Measurements from ENCODE around the gene ZFP1.

Gene ZFP1

DNA sequence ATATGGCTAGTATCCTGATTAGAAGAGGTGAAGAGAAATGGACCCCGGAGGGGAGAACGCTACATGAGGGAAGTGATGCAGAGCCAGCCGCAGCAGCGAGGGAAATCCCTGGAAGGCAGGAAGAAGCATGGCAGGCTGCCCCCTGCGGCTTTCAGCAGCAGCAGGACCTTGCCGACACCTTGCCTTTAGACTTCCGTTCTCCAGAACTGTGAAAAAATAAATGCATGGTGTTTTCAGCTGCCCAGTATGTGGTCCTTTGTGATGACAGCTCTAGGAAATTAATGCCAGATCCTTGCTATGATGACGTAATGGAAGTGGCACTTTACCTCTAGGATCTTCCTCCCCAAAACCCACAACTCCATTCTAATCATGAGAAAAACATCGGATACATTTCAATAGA, 9.7 kb upstream of the ZFP1 start:
- no peaks in the 10 kb centered on the region for H3F3A ChIP-seq (ENCODE audit: insufficient read depth, low read length)
- no peaks in the 10 kb centered on the region for H3K9me2 ChIP-seq (replicated peaks; ENCODE audit: insufficient read depth, low read length)
- no peak overlapping the region for H3K27ac ChIP-seq (ENCODE audit: low read length)
- H3K36me3 ChIP-seq (replicated peaks; ENCODE audit: insufficient read depth, low read length): no peaks in the 10 kb centered on the region
- H2AFZ ChIP-seq (ENCODE audit: low read length): no peak overlapping the region
- TF ChIP-seq, protein P1, sequence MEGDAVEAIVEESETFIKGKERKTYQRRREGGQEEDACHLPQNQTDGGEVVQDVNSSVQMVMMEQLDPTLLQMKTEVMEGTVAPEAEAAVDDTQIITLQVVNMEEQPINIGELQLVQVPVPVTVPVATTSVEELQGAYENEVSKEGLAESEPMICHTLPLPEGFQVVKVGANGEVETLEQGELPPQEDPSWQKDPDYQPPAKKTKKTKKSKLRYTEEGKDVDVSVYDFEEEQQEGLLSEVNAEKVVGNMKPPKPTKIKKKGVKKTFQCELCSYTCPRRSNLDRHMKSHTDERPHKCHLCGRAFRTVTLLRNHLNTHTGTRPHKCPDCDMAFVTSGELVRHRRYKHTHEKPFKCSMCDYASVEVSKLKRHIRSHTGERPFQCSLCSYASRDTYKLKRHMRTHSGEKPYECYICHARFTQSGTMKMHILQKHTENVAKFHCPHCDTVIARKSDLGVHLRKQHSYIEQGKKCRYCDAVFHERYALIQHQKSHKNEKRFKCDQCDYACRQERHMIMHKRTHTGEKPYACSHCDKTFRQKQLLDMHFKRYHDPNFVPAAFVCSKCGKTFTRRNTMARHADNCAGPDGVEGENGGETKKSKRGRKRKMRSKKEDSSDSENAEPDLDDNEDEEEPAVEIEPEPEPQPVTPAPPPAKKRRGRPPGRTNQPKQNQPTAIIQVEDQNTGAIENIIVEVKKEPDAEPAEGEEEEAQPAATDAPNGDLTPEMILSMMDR (IDR thresholded peaks at IDR 0.05; ENCODE audit: low read length): no peak
- no peak for TF ChIP-seq EZH2phosphoT487 (IDR thresholded peaks at IDR 0.05; ENCODE audit: low read length)
- TF ChIP-seq EZH2 (optimal IDR thresholded peaks at IDR 0.05; ENCODE audit: low read depth, low read length): no peak
- no peak overlapping the region for H3K4me3 ChIP-seq (ENCODE audit: low read length)
- H3K79me2 ChIP-seq (ENCODE audit: low read length): no peaks in the 10 kb centered on the region
- no peak for DNase-seq
- no peak overlapping the region for H3K9ac ChIP-seq (ENCODE audit: low read length)
- H4K20me1 ChIP-seq (ENCODE audit: insufficient read depth, low read length): no peaks in the 10 kb centered on the region
- no peaks in the 10 kb centered on the region for H3K9me3 ChIP-seq (replicated peaks; ENCODE audit: insufficient read depth, low read length)
- H3K4me2 ChIP-seq (ENCODE audit: low read depth, low read length): no peak overlapping the region
- H3K4me1 ChIP-seq (ENCODE audit: low read length): no peaks in the 10 kb centered on the region
- H3K27me3 ChIP-seq (replicated peaks; ENCODE audit: insufficient read depth, low read length): no peaks in the 10 kb centered on the region

DNA sequence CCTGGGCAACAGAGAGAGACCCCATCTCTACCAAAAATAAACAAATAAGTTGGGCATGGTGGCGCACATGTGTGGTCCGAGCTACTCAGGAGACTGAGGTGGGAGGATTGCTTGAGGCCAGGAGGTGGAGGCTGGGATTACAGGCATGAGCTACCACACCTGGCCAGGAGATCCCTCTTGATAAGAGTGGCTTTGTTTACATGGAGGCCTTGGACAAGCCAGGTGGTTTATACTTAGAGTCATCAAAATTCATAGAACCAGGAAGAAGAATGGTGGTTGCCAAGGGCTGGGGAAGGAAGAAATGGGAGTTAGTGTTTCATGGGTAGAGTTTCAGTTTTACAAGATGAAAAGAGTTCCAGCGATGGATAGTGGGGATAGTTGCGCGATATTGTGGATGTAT, 8.8 kb upstream of the ZFP1 start:
- Histone ChIP-seq H4K20me1 (ENCODE audit: insufficient read depth, low read length) (no peaks in the 10 kb centered on the region), H3K27ac (ENCODE audit: low read length) (no peak overlapping the region), H3K79me2 (ENCODE audit: low read length) (no peaks in the 10 kb centered on the region), H3K36me3 (replicated peaks; ENCODE audit: insufficient read depth, low read length) (no peaks in the 10 kb centered on the region), H3K4me1 (ENCODE audit: low read length) (no peaks in the 10 kb centered on the region), H2AFZ (ENCODE audit: low read length) (no peak overlapping the region), H3K4me3 (ENCODE audit: low read length) (no peak overlapping the region), H3K4me2 (ENCODE audit: low read depth, low read length) (no peak overlapping the region), H3K27me3 (replicated peaks; ENCODE audit: insufficient read depth, low read length) (no peaks in the 10 kb centered on the region), H3F3A (ENCODE audit: insufficient read depth, low read length) (no peaks in the 10 kb centered on the region), H3K9ac (ENCODE audit: low read length) (no peak overlapping the region), H3K9me3 (replicated peaks; ENCODE audit: insufficient read depth, low read length) (no peaks in the 10 kb centered on the region), H3K9me2 (replicated peaks; ENCODE audit: insufficient read depth, low read length) (no peaks in the 10 kb centered on the region)
- no peak for TF ChIP-seq EZH2phosphoT487 (IDR thresholded peaks at IDR 0.05; ENCODE audit: low read length)
- TF ChIP-seq, protein P1 (IDR thresholded peaks at IDR 0.05; ENCODE audit: low read length): no peak
- no peak for TF ChIP-seq EZH2 (optimal IDR thresholded peaks at IDR 0.05; ENCODE audit: low read depth, low read length)
- DNase-seq: no peak

GRCh38 chr16:75143941-75144340, 4.4 kb upstream of the ZFP1 start:
- H3K9me3 ChIP-seq (replicated peaks; ENCODE audit: insufficient read depth, low read length): no peaks in the 10 kb centered on the region
- no peaks in the 10 kb centered on the region for H3K36me3 ChIP-seq (replicated peaks; ENCODE audit: insufficient read depth, low read length)
- no peaks in the 10 kb centered on the region for H4K20me1 ChIP-seq (ENCODE audit: insufficient read depth, low read length)
- no peaks in the 10 kb centered on the region for H3K79me2 ChIP-seq (ENCODE audit: low read length)
- no peak overlapping the region for H3K9ac ChIP-seq (ENCODE audit: low read length)
- TF ChIP-seq EZH2 (optimal IDR thresholded peaks at IDR 0.05; ENCODE audit: low read depth, low read length): no peak
- TF ChIP-seq, protein P1 (IDR thresholded peaks at IDR 0.05; ENCODE audit: low read length): no peak
- TF ChIP-seq EZH2phosphoT487 (IDR thresholded peaks at IDR 0.05; ENCODE audit: low read length): no peak
- H3K9me2 ChIP-seq (replicated peaks; ENCODE audit: insufficient read depth, low read length): no peaks in the 10 kb centered on the region
- no peak overlapping the region for H2AFZ ChIP-seq (ENCODE audit: low read length)
- H3F3A ChIP-seq (ENCODE audit: insufficient read depth, low read length): no peaks in the 10 kb centered on the region
- no peaks in the 10 kb centered on the region for H3K4me1 ChIP-seq (ENCODE audit: low read length)
- no peak overlapping the region for H3K4me2 ChIP-seq (ENCODE audit: low read depth, low read length)
- no peaks in the 10 kb centered on the region for H3K27me3 ChIP-seq (replicated peaks; ENCODE audit: insufficient read depth, low read length)
- no peak overlapping the region for H3K4me3 ChIP-seq (ENCODE audit: low read length)
- H3K27ac ChIP-seq (ENCODE audit: low read length): no peak overlapping the region
- no peak for DNase-seq

Data from MM.1S (cell line).